Amniotic epithelial cell (primary cell): ENCODE measurements around the gene MAGI2.

Experiments
- DNase-seq: peaks from one replicate; pipeline ENCODE4 v3.0.0-alpha.2; 2010; ENCODE audit warnings: low read depth

The MAGI2 gene

GRCh38 chr7:78140109-78140508, 1313.4 kb downstream of the MAGI2 start:
- DNase-seq, result no peak

DNA sequence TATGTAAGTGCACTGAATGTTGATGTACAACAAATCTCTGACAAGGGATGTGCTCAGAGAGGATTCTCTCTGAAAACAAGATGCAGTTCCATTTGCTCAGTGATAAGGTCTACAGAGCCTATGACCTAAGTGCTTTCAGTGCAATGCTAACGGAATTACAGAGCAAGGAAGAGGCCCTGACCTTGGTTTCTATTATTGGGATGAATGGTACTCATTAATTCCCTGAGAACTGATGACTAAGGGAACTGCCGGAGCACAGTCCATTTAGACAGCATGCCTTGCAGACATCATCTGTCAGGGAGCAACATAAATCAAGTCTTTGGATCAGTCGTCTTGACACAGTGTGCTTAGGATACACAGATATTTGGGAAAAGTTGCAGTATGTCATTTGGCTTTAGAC, 1314.1 kb downstream of the MAGI2 start:
- DNase-seq, result peak; percentile 76

DNA sequence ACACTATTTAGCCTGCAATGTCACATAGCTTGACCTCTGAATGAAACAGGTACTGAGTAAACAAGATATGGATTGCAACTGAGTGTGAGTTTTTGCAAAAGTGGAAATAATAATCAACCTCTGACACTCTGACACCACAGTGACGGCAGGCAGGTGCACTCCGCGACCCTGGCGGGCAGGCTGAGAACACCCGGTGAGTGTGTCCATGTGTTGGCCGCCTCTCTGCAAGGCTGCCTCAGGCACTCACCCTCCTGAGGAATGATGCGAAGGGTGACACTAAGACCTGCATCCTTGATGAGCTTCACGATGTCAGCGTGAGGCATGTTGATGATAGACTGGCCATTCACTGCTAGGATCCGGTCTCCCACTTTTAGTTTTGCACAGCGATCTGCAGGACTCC, 1318.7 kb downstream of the MAGI2 start:
- no peak for DNase-seq

GRCh38 chr7:78134256-78134655, 1319.2 kb downstream of the MAGI2 start:
- DNase-seq, result peak; percentile 48

GRCh38 chr7:78130446-78131215, 1322.8 kb downstream of the MAGI2 start:
- DNase-seq, result no peak

- no peak for DNase-seq
Measured at GRCh38 chr7:78129865-78130264, 1323.6 kb downstream of the MAGI2 start.

- DNase-seq, result no peak
Measured at GRCh38 chr7:78127009-78127408, 1326.5 kb downstream of the MAGI2 start.

DNA sequence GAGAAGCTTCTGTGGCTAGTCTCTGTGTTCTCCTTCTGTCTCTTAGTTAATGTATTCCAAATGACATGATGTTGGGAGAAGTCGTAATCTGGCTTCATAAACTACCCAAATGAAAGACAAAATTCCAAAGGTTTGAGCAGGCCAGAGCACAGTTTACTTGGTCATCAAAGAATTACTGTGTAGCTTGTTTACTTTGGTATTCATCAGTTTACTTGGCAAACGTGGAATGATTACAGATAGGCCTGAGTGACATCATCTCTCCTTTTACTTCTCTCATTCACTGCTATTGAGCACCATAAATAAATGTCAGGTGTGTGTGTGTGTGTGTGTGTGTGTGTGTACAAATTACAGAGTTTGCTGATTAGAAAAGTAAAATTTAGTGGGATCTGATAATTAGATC, 1327.6 kb downstream of the MAGI2 start:
- peak; percentile 10 for DNase-seq

DNA sequence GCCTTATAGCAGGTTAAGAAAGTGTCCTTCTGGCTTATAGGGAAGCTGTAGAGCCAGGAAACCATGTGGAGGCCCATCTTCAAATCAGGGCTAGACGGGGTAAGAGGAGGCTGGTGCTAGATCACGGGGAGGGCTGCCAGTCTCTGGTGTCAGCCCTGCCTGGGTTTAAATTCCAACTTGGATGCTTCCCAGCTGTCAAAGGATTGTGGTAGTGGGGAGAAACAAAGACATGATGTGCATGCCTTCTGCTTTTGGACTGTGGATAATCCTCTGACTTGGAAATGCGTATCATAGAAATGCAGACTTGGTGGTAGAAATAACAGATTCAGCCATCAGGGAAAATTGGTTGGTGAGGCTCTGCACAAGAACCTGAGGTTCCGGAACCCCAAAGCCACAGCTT, 1329.3 kb downstream of the MAGI2 start:
- no peak for DNase-seq

GRCh38 chr7:78121888-78122287, 1331.6 kb downstream of the MAGI2 start:
- no peak for DNase-seq

DNA sequence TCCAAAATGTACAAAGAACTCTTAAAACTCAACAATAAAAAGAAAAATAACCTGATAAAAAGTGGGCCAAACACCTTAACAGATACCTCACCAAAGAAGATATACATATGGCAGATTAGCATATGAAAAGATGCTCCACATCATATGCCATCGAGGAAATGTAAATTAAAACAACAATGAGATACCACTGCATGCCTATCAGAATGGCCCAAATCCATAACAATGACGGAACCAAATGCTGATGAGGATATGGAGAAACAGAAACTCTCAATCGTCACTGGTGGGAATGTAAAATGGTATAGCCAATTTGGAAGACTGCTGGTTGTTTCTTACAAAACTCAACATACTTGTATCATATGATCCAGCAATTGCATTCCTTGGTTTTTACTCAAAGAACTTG, 1335.0 kb downstream of the MAGI2 start:
- no peak for DNase-seq

- DNase-seq, result no peak
Measured at GRCh38 chr7:78115876-78116275, 1337.6 kb downstream of the MAGI2 start.

GRCh38 chr7:78114993-78115392, 1338.5 kb downstream of the MAGI2 start:
- DNase-seq, result no peak

GRCh38 chr7:78112488-78112887, 1341.0 kb downstream of the MAGI2 start:
- DNase-seq, result no peak

DNA sequence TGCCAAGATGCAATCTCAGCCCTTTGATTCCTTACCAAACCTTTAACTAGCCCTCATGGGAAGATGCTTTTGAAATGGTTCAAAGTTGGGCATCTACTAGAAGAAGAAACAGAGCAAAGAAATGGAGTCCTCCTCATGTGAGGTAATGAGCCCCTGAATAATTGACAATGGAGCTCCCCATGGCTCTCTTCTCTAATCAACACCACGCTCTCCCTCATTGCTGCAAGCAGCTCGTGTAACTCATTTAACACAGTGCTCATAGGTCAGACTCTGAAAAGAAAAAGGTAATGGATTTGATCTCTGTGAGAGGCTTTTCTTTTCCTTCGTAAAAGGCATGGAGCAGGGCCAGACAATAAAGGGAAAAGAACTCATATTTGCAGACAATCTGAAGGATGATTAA, 1342.1 kb downstream of the MAGI2 start:
- no peak for DNase-seq

GRCh38 chr7:78103475-78103874, 1350.0 kb downstream of the MAGI2 start:
- DNase-seq, result no peak

DNA sequence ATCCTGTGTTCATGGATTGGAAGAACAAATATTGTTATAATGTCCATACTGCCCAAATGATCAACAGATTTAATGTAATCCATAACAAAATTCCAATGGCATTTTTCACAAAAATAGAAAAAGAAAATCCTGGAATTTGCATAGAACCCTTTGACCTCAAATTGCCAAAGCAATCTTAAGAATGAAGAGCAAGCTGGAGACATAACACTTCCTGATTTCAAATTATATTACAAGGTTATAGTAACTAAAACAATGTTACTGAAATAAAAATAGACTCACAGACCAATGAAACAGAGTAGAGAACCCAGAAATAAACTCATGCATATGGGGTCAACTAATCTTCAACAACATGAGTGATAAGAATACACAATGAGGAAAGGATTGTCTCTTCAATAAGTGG, 1352.4 kb downstream of the MAGI2 start:
- DNase-seq, result no peak

GRCh38 chr7:78099715-78100394, 1353.6 kb downstream of the MAGI2 start:
- DNase-seq, result no peak

GRCh38 chr7:78095549-78095948, 1357.9 kb downstream of the MAGI2 start:
- DNase-seq, result peak; percentile 45

DNA sequence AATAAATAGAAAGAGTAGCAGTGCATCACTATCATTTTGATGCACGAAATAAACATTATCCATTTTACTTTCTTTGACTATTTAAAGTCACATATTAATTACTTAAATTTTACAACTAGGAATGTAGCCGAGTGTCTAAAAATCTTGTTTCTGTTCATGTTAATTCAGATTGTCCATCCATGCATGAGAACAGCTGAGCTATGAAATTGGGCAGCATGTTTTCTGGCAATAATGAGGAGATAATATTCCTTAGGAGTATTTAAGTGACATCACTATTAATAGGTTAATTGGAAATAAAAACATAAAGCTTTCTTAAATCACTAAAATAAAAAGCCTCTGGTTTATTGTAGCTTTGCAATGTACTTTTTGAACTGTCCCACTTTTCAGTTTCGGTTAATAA, 1361.1 kb downstream of the MAGI2 start:
- DNase-seq, result no peak

GRCh38 chr7:78090616-78091015, 1362.9 kb downstream of the MAGI2 start:
- peak; percentile 7 for DNase-seq

- DNase-seq, result peak; percentile 12
Measured at GRCh38 chr7:78083476-78084120, 1369.9 kb downstream of the MAGI2 start.

DNA sequence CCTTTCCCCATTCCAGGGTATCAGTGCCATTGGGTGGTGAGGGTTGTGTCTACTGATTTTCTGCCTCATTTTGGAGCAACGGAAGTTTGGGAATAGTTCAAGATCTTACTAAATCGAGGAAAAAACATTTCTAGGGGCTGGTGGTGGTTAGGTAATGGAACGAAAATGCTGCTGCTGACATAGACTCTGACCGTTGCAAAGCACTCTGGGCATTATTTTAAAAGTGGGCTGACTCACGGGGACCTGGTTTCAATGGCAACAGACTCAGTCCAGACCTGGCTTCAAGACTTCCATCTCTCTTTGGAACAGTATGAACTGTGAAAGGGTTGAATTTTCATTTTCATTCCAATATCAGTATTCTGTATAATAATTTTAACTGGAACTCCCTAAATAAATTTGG, 1370.9 kb downstream of the MAGI2 start:
- DNase-seq, result no peak
